GM18861 (cell line): ENCODE data around the gene CMIP.

Experiments used
- ATAC-seq: cut with Tn5 transposase; IDR thresholded peaks from one replicate; pipeline ENCODE4 v1.9.1; 2021; ENCODE audit not compliant: unreplicated experiment

The CMIP gene

GRCh38 chr16:81694494-81695280 lies 250.1 kb downstream of the CMIP start:
- ATAC-seq: no peak

GRCh38 chr16:81695321-81696165 lies 250.9 kb downstream of the CMIP start:
- no peak for ATAC-seq

- ATAC-seq: no peak
Observed at GRCh38 chr16:81696166-81696960, 251.8 kb downstream of the CMIP start.

- no peak for ATAC-seq
Observed at GRCh38 chr16:81696961-81697615, 252.5 kb downstream of the CMIP start.

GRCh38 chr16:81697616-81698309 lies 253.2 kb downstream of the CMIP start:
- no peak for ATAC-seq

GRCh38 chr16:81698310-81698641 lies 253.7 kb downstream of the CMIP start:
- ATAC-seq: no peak

- ATAC-seq: no peak
Observed at GRCh38 chr16:81699596-81699995, 255.0 kb downstream of the CMIP start.

- ATAC-seq: no peak
Observed at GRCh38 chr16:81700071-81700779, 255.6 kb downstream of the CMIP start.

- ATAC-seq: no peak
Observed at GRCh38 chr16:81700780-81701165, 256.2 kb downstream of the CMIP start.

GRCh38 chr16:81701296-81701970 lies 256.8 kb downstream of the CMIP start:
- no peak for ATAC-seq

- ATAC-seq: no peak
Observed at GRCh38 chr16:81702506-81702905, 257.9 kb downstream of the CMIP start.

- no peak for ATAC-seq
Observed at GRCh38 chr16:81703177-81704155, 258.9 kb downstream of the CMIP start.

GRCh38 chr16:81705261-81705660 lies 260.7 kb downstream of the CMIP start:
- ATAC-seq: no peak

GRCh38 chr16:81706327-81707295 lies 262.0 kb downstream of the CMIP start:
- ATAC-seq: no peak

GRCh38 chr16:81707411-81708265 lies 263.0 kb downstream of the CMIP start:
- no peak for ATAC-seq
